HG03045 (cell line): ENCODE results near the gene CP.

Source experiments
- ATAC-seq: cut with Tn5 transposase; IDR thresholded peaks from one replicate; pipeline ENCODE4 v1.9.1; 2021; ENCODE audit warnings: mild to moderate bottlenecking, moderate library complexity; ENCODE audit not compliant: unreplicated experiment

Gene CP

GRCh38 chr3:149186721-149187120, 34.9 kb downstream of the CP start:
- ATAC-seq = no peak

- no peak for ATAC-seq
Observed at GRCh38 chr3:149186219-149186618, 35.4 kb downstream of the CP start.

GRCh38 chr3:149181182-149181581, 40.4 kb downstream of the CP start:
- ATAC-seq = no peak

- ATAC-seq = no peak
Observed at GRCh38 chr3:149180057-149180573, 41.5 kb downstream of the CP start.

GRCh38 chr3:149179220-149179619, 42.4 kb downstream of the CP start:
- ATAC-seq = no peak

GRCh38 chr3:149177122-149177521, 44.5 kb downstream of the CP start:
- ATAC-seq = no peak

GRCh38 chr3:149174901-149175300, 46.7 kb downstream of the CP start:
- peak; percentile 91 for ATAC-seq

GRCh38 chr3:149170672-149171071, 51.0 kb downstream of the CP start:
- ATAC-seq = no peak

- ATAC-seq = no peak
Observed at GRCh38 chr3:149167898-149168297, 53.7 kb downstream of the CP start.

- no peak for ATAC-seq
Observed at GRCh38 chr3:149163066-149163465, 58.6 kb downstream of the CP start.

- ATAC-seq = no peak
Observed at GRCh38 chr3:149162007-149162406, 59.6 kb downstream of the CP start.

- no peak for ATAC-seq
Observed at GRCh38 chr3:149160754-149161300, 60.8 kb downstream of the CP start.

- ATAC-seq = no peak
Observed at GRCh38 chr3:149153402-149153801, 68.2 kb downstream of the CP start.

GRCh38 chr3:149152420-149152819, 69.2 kb downstream of the CP start:
- peak; percentile 94 for ATAC-seq

- no peak for ATAC-seq
Observed at GRCh38 chr3:149151843-149152242, 69.8 kb downstream of the CP start.

GRCh38 chr3:149150436-149150835, 71.2 kb downstream of the CP start:
- ATAC-seq = no peak

- no peak for ATAC-seq
Observed at GRCh38 chr3:149145974-149146373, 75.7 kb downstream of the CP start.

- no peak for ATAC-seq
Observed at GRCh38 chr3:149145356-149145755, 76.3 kb downstream of the CP start.

- ATAC-seq = no peak
Observed at GRCh38 chr3:149142682-149143081, 78.9 kb downstream of the CP start.

- ATAC-seq = no peak
Observed at GRCh38 chr3:149134575-149134974, 87.1 kb downstream of the CP start.

GRCh38 chr3:149131589-149131988, 90.0 kb downstream of the CP start:
- ATAC-seq = no peak

GRCh38 chr3:149129326-149130205, 92.1 kb downstream of the CP start, which contains the start of gene HPS3:
HPS3 (plus strand) TSS chr3:149129638; CDS start chr3:149129724, 86 bp downstream.
- ATAC-seq = peak; percentile 94
